ENCODE results near the gene CLSTN1. TPM values are rescaled to one million over a fixed set of nuclear protein-coding genes. Genes with fewer than 3 reads are reported as not detected.
A peak's percentile ranks its signal among the peaks of the same experiment; 100 is the strongest.

The CLSTN1 gene
- total and polyA plus RNA-seq, 2 donors from 2014 or later: 114 to 158 TPM

DNA sequence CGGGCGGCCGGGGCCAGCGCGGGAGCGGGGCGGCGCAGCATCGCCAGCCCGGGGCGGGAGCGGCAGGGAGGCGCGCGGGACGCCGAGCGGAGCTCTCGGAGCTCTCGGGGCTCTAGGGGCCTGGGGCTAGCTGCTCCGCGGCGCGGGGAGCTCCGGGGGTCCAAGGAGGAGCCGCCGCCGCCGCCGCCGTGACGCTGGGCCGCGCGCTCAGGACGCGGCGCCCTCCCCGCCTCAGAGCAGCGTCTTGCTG lies 147 bp downstream of the CLSTN1 start:
- Histone ChIP-seq H3K27ac (ENCODE audit: low read depth in 2 of 2, low read length in 2 of 2) (peak overlapping the region; percentile 52 to 76), H3K4me1 (ENCODE audit: control insufficient read depth in 2 of 3, insufficient read depth in 2 of 3, low read depth in 1 of 3, low read length in 3 of 3) (peaks cover 0 to 24% (median 20%) of the 10 kb centered on the region in 3 donors), H3K36me3 (ENCODE audit: control insufficient read depth in 2 of 3, insufficient read depth in 3 of 3, low read length in 3 of 3) (no peaks in the 10 kb centered on the region), H3K27me3 (ENCODE audit: control insufficient read depth, insufficient read depth, low read length) (no peaks in the 10 kb centered on the region), H3K4me3 (ENCODE audit: low read length in 3 of 3) (peak overlapping the region in 1 of 3 donors; percentile 23), H3K9me3 (ENCODE audit: control insufficient read depth in 2 of 3, insufficient read depth in 1 of 3, low read length in 3 of 3) (no peaks in the 10 kb centered on the region), H3K9ac (ENCODE audit: low read length in 3 of 3) (no peak overlapping the region)
- TF ChIP-seq, protein P1, sequence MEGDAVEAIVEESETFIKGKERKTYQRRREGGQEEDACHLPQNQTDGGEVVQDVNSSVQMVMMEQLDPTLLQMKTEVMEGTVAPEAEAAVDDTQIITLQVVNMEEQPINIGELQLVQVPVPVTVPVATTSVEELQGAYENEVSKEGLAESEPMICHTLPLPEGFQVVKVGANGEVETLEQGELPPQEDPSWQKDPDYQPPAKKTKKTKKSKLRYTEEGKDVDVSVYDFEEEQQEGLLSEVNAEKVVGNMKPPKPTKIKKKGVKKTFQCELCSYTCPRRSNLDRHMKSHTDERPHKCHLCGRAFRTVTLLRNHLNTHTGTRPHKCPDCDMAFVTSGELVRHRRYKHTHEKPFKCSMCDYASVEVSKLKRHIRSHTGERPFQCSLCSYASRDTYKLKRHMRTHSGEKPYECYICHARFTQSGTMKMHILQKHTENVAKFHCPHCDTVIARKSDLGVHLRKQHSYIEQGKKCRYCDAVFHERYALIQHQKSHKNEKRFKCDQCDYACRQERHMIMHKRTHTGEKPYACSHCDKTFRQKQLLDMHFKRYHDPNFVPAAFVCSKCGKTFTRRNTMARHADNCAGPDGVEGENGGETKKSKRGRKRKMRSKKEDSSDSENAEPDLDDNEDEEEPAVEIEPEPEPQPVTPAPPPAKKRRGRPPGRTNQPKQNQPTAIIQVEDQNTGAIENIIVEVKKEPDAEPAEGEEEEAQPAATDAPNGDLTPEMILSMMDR (IDR thresholded peaks at IDR 0.05; ENCODE audit: borderline replicate concordance, extremely low read depth, insufficient read depth): no peak
- intact Hi-C loops (cut with DNase I): no loop called here
- FAIRE-seq (no peak), DNase-seq (no peak)

DNA sequence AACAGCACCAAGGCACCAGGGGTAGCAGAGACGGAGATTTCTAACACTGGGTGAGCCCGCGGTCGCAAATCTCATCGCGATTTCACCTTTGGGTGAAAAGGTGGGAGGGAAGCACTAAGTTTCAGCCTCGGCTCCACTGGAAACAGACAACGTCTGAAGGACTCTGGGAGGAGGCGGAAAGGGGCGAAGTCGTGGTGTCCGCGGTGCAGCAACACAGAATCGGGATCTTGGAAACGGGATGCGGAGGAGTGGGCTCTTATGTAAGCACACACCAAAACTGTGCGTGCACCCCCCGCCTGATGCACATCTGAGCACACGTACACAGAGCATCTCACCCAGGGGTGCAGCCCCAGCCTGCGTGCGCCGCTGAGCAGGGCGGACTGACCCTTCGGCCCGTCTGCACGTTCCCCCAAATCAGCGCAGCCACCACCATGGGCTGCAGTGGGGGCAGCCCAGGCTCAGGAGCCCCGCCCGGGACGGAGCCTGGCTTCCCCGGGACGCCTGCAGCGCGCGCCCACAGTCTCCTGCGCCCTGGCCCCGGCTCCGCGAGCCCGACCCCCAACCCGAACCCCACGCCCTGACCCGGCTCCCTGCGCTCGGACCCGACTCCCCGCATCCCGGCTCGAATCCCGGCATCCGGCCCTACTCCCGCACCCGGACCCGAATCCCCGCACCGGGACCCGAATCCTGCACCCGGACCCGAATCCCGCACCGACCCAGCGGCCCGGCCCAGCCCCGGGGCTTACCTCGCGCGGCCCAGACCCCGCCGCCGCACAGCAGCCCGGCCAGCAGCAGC lies 670 bp downstream of the CLSTN1 start:
- FAIRE-seq (no peak), DNase-seq (peak; percentile 44 to 83 (median 62))
- H3K9ac ChIP-seq (ENCODE audit: low read length in 3 of 3): peak overlapping the region; percentile 49 to 80 (median 67)
- H3K27ac ChIP-seq (ENCODE audit: low read depth in 2 of 2, low read length in 2 of 2): peak overlapping the region in 1 of 2 donors; percentile 76
- H3K36me3 ChIP-seq (ENCODE audit: control insufficient read depth in 2 of 3, insufficient read depth in 3 of 3, low read length in 3 of 3): no peaks in the 10 kb centered on the region
- peaks cover 0 to 24% (median 20%) of the 10 kb centered on the region in 3 donors for H3K4me1 ChIP-seq (ENCODE audit: control insufficient read depth in 2 of 3, insufficient read depth in 2 of 3, low read depth in 1 of 3, low read length in 3 of 3)
- H3K4me3 ChIP-seq (ENCODE audit: low read length in 3 of 3): peak overlapping the region; percentile 80 to 91 (median 90)
- TF ChIP-seq, protein P1 (IDR thresholded peaks at IDR 0.05; ENCODE audit: borderline replicate concordance, extremely low read depth, insufficient read depth): no peak
- no peaks in the 10 kb centered on the region for H3K9me3 ChIP-seq (ENCODE audit: control insufficient read depth in 2 of 3, insufficient read depth in 1 of 3, low read length in 3 of 3)
- intact Hi-C loops (cut with DNase I): no loop called here
- no peaks in the 10 kb centered on the region for H3K27me3 ChIP-seq (ENCODE audit: control insufficient read depth, insufficient read depth, low read length)

GRCh38 chr1:9822490-9822889 lies 1.3 kb downstream of the CLSTN1 start:
- FAIRE-seq (no peak), DNase-seq (no peak)
- Histone ChIP-seq H3K9me3 (ENCODE audit: control insufficient read depth in 2 of 3, insufficient read depth in 1 of 3, low read length in 3 of 3) (no peaks in the 10 kb centered on the region), H3K27ac (ENCODE audit: low read depth in 2 of 2, low read length in 2 of 2) (no peak overlapping the region), H3K9ac (ENCODE audit: low read length in 3 of 3) (peak overlapping the region; percentile 49 to 80 (median 67)), H3K27me3 (ENCODE audit: control insufficient read depth, insufficient read depth, low read length) (no peaks in the 10 kb centered on the region), H3K36me3 (ENCODE audit: control insufficient read depth in 2 of 3, insufficient read depth in 3 of 3, low read length in 3 of 3) (no peaks in the 10 kb centered on the region), H3K4me1 (ENCODE audit: control insufficient read depth in 2 of 3, insufficient read depth in 2 of 3, low read depth in 1 of 3, low read length in 3 of 3) (peaks cover 0 to 24% (median 20%) of the 10 kb centered on the region in 3 donors), H3K4me3 (ENCODE audit: low read length in 3 of 3) (peak overlapping the region; percentile 80 to 91 (median 90))
- TF ChIP-seq, protein P1 (IDR thresholded peaks at IDR 0.05; ENCODE audit: borderline replicate concordance, extremely low read depth, insufficient read depth): no peak
- intact Hi-C loops (cut with DNase I): no loop called here
